ENCODE data around the gene MEI4.
"Not testable (repeated sequence)": the region's sequence is repeated elsewhere in the genome, so short reads cannot be mapped to it uniquely, and the experiment has no call there.

The MEI4 gene

GRCh38 chr6:77829736-77830135 is 176.9 kb downstream of the MEI4 start:
- DNase-seq (ENCODE audit: low read depth): no peak
- no peak for TF ChIP-seq CTCF (IDR thresholded peaks at IDR 0.05; ENCODE audit: insufficient read depth, low read depth, low read length, missing control alignments)
- H3K4me3 ChIP-seq (ENCODE audit: low read depth, low read length): no peak overlapping the region

- H3K4me3 ChIP-seq (ENCODE audit: low read depth, low read length); DNase-seq (ENCODE audit: low read depth): not testable (repeated sequence)
These were observed 180.9 kb downstream of the MEI4 start for GRCh38 chr6:77833749-77834148.

- no peak overlapping the region for H3K4me3 ChIP-seq (ENCODE audit: low read depth, low read length)
- no peak for TF ChIP-seq CTCF (IDR thresholded peaks at IDR 0.05; ENCODE audit: insufficient read depth, low read depth, low read length, missing control alignments)
- no peak for DNase-seq (ENCODE audit: low read depth)
These were observed 181.8 kb downstream of the MEI4 start for GRCh38 chr6:77834591-77834996.

GRCh38 chr6:77837034-77837784 is 184.4 kb downstream of the MEI4 start:
- no peak for DNase-seq (ENCODE audit: low read depth)
- no peak overlapping the region for H3K4me3 ChIP-seq (ENCODE audit: low read depth, low read length)
- no peak for TF ChIP-seq CTCF (IDR thresholded peaks at IDR 0.05; ENCODE audit: insufficient read depth, low read depth, low read length, missing control alignments)

GRCh38 chr6:77839292-77839691 is 186.5 kb downstream of the MEI4 start:
- no peak overlapping the region for H3K4me3 ChIP-seq (ENCODE audit: low read depth, low read length)
- TF ChIP-seq CTCF (IDR thresholded peaks at IDR 0.05; ENCODE audit: insufficient read depth, low read depth, low read length, missing control alignments): no peak
- no peak for DNase-seq (ENCODE audit: low read depth)

- no peak for DNase-seq (ENCODE audit: low read depth)
- no peak for TF ChIP-seq CTCF (IDR thresholded peaks at IDR 0.05; ENCODE audit: insufficient read depth, low read depth, low read length, missing control alignments)
- H3K4me3 ChIP-seq (ENCODE audit: low read depth, low read length): no peak overlapping the region
These were observed 192.0 kb downstream of the MEI4 start for GRCh38 chr6:77844822-77845221.

- no peak overlapping the region for H3K4me3 ChIP-seq (ENCODE audit: low read depth, low read length)
- TF ChIP-seq CTCF (IDR thresholded peaks at IDR 0.05; ENCODE audit: insufficient read depth, low read depth, low read length, missing control alignments): no peak
- DNase-seq (ENCODE audit: low read depth): no peak
These were observed 200.6 kb downstream of the MEI4 start for GRCh38 chr6:77853401-77853800.

All from GM12865 (cell line).